Adrenal gland (tissue), 12 donors: Measurements from ENCODE around the gene C8A. TPM values are rescaled to one million over a fixed set of nuclear protein-coding genes. Genes with fewer than 3 reads are reported as not detected.

Source experiments
- DNase-seq, 7 donors: peaks; one replicate each; pipeline ENCODE4 v3.0.0-alpha.2; 2019 to 2020
- H3K27ac ChIP-seq, 5 donors: fragments of 200-600 bp; sonication (generic) in 4 of 5; 1 replicate in 3 of 5; 2 replicates in 2 of 5; pipeline versions ENCODE4 v1.5.1 to v1.8.0; 2016 to 2020; ENCODE audit warnings: mild to moderate bottlenecking in 1 of 5
- H3K27me3 ChIP-seq: fragments of 200-600 bp; 2 replicates; pipeline ENCODE4 v1.8.0; 2021
- H3K36me3 ChIP-seq, 2 donors: fragments of 200-600 bp; replicated peaks in 1 of 2; 1 replicate in 1 of 2; 2 replicates in 1 of 2; pipeline versions ENCODE4 v1.5.1 to v1.8.0; 2018 to 2022
- H3K4me1 ChIP-seq, 2 donors: fragments of 200-600 bp; replicated peaks in 1 of 2; 1 replicate in 1 of 2; 2 replicates in 1 of 2; pipeline versions ENCODE4 v1.5.1 to v1.8.0; 2018 to 2021
- H3K4me3 ChIP-seq, 4 donors: fragments of 200-600 bp; sonication (generic) in 3 of 4; one replicate each; pipeline ENCODE4 v1.5.1; 2016 to 2018
- H3K9me3 ChIP-seq, 3 donors: fragments of 200-600 bp; sonication (generic) in 1 of 3; replicated peaks in 1 of 3; 1 replicate in 2 of 3; 2 replicates in 1 of 3; pipeline versions ENCODE4 v1.5.1 to v1.8.0; 2016 to 2021
- CTCF ChIP-seq, 6 experiments: fragments of 450-650 bp in 4 of 6; fragments of 200-600 bp in 2 of 6; sonication (generic) in 1 of 6; IDR thresholded peaks; 1 replicate in 5 of 6; 2 replicates in 1 of 6; pipeline versions ENCODE4 v1.5.1 to v1.8.0; 2016 to 2021; ENCODE audit warnings: antibody characterized with exemption in 6 of 6, mild to moderate bottlenecking in 2 of 6, moderate library complexity in 1 of 6
- POLR2A ChIP-seq, 2 donors: fragments of 450-650 bp; IDR thresholded peaks; one replicate each; pipeline ENCODE4 v1.6.1; 2017; ENCODE audit warnings: antibody characterized with exemption in 2 of 2, mild to moderate bottlenecking in 2 of 2, moderate library complexity in 1 of 2
- WGBS, 4 donors: extraction: QIAGEN DNeasy Blood & Tissue Kit in 2 of 4; methylation state at CpG; one replicate each; pipeline versions ENCODE4 v1.1.5 to v1.1.7; 2013 to 2017; 5-methylcytosine and 5-hydroxymethylcytosine counted together
- intact Hi-C, 2 donors: fragments of 100-400 bp; cut with DNase I; formaldehyde crosslinking; loops; one replicate each; pipeline versions ENCODE4 v1.14.1 to v1.15.0; 2022 to 2023
- polyA plus RNA-seq, 3 donors: library from polyadenylated mRNA; stranded (reverse); fragments of 200-250 nt in 2 of 3; fragments of 350-450 nt in 1 of 3; fragmentation: Illumina TruSeq in 1 of 3; extraction: RNeasy Lipid Tissue Mini Kit (QIAGEN cat#74804) in 1 of 3; gene quantifications; one replicate each; pipeline ENCODE4 v1.2.3, GENCODE V29; 2013 to 2014
- total RNA-seq, 9 donors: library from RNA; depleted of rRNA in 4 of 9; stranded (reverse); fragments of >200 nt in 4 of 9; fragments of 120-200 nt in 1 of 9; fragmentation: NEBNext Ultra II Directional in 1 of 9; extraction: Animal tissue kit (Norgen Biotek cat#: 25700) in 1 of 9; gene quantifications; one replicate each; pipeline versions ENCODE4 v1.1.0 to v1.2.4, GENCODE V29; 2013 to 2023
- donor health status: healthy with polysubstance abuse.
- donor health status: Bipolar disorder and iron deficiency.
- donor health status: DM: yes; HTN: yes; CAD: no.
- donor health status: DM: no; HTN: no; CAD: no.
- donor health status: DM: no; HTN: no; CAD: no.
- donor health status: DM: yes; HTN: yes; CAD: no.

C8A gene
- total and polyA plus RNA-seq, 12 donors = 0.07 TPM; not detected in 10

- WGBS, 4 donors = 51 to 68% (median 57%) methylated on average over 3 of the region's 3 CpGs
- H3K36me3 ChIP-seq = no peaks in the 10 kb centered on the region
Observed at GRCh38 chr1:56877973-56878372, 23.4 kb downstream of the C8A start.

GRCh38 chr1:56880774-56881173 lies 26.2 kb downstream of the C8A start:
- no peaks in the 10 kb centered on the region for H3K4me1 ChIP-seq
- intact Hi-C loops = no loop called here
- no peak for TF ChIP-seq POLR2A (IDR thresholded peaks at IDR 0.05)
- TF ChIP-seq CTCF (IDR thresholded peaks at IDR 0.05) = no peak
- no peak for DNase-seq
- H3K36me3 ChIP-seq = no peaks in the 10 kb centered on the region
- H3K27ac ChIP-seq = no peak overlapping the region
- H3K9me3 ChIP-seq = no peaks in the 10 kb centered on the region
- H3K27me3 ChIP-seq = no peaks in the 10 kb centered on the region
- no peak overlapping the region for H3K4me3 ChIP-seq
- 62 to 70% (median 62%) methylated on average over 1 of the region's 1 CpG for WGBS, 4 donors

More at GRCh38 chr1:56877973-56878372, 23.4 kb downstream of the C8A start:
- DNase-seq = no peak
- H3K27ac ChIP-seq = no peak overlapping the region
- TF ChIP-seq POLR2A (IDR thresholded peaks at IDR 0.05) (no peak), CTCF (IDR thresholded peaks at IDR 0.05) (no peak)
- intact Hi-C loops = no loop called here
- no peaks in the 10 kb centered on the region for H3K9me3 ChIP-seq
- H3K4me1 ChIP-seq = no peaks in the 10 kb centered on the region
- no peak overlapping the region for H3K4me3 ChIP-seq
- H3K27me3 ChIP-seq = no peaks in the 10 kb centered on the region

GRCh38 chr1:56881417-56881816 lies 26.8 kb downstream of the C8A start:
- Histone ChIP-seq H3K27me3 (no peaks in the 10 kb centered on the region), H3K9me3 (no peaks in the 10 kb centered on the region), H3K36me3 (no peaks in the 10 kb centered on the region), H3K4me3 (no peak overlapping the region), H3K27ac (no peak overlapping the region), H3K4me1 (no peaks in the 10 kb centered on the region)
- intact Hi-C loops = no loop called here
- no peak for TF ChIP-seq CTCF (IDR thresholded peaks at IDR 0.05)
- no peak for TF ChIP-seq POLR2A (IDR thresholded peaks at IDR 0.05)
- 85 to 96% (median 89%) methylated on average over 6 of the region's 6 CpGs for WGBS, 4 donors
- DNase-seq = no peak

- no peaks in the 10 kb centered on the region for H3K9me3 ChIP-seq
- intact Hi-C loops = no loop called here
- TF ChIP-seq POLR2A (IDR thresholded peaks at IDR 0.05) (no peak), CTCF (IDR thresholded peaks at IDR 0.05) (no peak)
- no peak for DNase-seq
- no peak overlapping the region for H3K27ac ChIP-seq
- no peaks in the 10 kb centered on the region for H3K36me3 ChIP-seq
- no peaks in the 10 kb centered on the region for H3K27me3 ChIP-seq
- H3K4me1 ChIP-seq = no peaks in the 10 kb centered on the region
- 82 to 89% (median 87%) methylated on average over 3 of the region's 3 CpGs for WGBS, 4 donors
- H3K4me3 ChIP-seq = no peak overlapping the region
Observed at GRCh38 chr1:56890229-56890628, 35.6 kb downstream of the C8A start.
